ENCODE measurements around the gene SHC3. TPM values are rescaled to one million over a fixed set of nuclear protein-coding genes. Genes with fewer than 3 reads are reported as not detected.

The SHC3 gene
- total RNA-seq, 1 experiment from 2014 or later, result 0.03 TPM

DNA sequence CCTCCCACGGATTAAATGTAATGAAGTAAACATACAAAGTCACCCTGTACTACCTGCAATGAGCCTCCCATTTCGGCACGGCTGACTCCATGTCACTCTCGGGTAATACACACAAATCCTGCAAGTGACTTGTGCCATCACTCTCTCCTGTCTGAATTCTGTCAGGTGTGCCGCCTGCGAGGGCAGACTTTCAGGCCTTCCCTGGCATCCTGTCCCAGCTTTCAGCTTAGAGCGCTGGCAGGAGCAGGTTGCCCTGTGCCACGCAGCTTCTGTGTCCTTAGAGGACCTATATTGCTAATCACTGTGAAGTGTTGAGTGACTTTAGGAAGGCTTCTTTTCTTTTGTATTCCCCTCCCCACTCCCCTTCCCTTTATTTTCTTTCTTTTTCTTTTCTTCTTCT is 213.1 kb downstream of the SHC3 start:
- DNase-seq (ENCODE audit: low read depth), result no peak

DNA sequence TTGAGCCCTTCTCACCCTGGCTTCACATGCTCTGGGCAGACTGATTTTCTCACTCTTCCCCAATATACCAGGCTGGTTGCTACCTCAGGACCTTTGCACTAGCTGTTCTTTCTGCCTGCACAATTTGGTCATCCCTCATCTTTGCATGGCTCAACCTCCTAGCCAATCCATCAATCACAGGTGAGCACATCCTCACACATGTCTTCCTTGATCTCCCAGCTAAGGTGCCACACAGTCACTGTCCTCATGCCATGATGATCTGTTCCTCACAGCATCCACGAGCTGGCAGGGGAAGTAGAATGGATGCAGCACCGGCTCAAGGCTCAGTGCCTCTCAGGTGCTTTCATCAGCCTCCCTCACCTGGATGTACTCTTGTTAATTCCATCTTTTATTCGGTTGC is 218.0 kb downstream of the SHC3 start:
- DNase-seq (ENCODE audit: low read depth), result no peak

DNA sequence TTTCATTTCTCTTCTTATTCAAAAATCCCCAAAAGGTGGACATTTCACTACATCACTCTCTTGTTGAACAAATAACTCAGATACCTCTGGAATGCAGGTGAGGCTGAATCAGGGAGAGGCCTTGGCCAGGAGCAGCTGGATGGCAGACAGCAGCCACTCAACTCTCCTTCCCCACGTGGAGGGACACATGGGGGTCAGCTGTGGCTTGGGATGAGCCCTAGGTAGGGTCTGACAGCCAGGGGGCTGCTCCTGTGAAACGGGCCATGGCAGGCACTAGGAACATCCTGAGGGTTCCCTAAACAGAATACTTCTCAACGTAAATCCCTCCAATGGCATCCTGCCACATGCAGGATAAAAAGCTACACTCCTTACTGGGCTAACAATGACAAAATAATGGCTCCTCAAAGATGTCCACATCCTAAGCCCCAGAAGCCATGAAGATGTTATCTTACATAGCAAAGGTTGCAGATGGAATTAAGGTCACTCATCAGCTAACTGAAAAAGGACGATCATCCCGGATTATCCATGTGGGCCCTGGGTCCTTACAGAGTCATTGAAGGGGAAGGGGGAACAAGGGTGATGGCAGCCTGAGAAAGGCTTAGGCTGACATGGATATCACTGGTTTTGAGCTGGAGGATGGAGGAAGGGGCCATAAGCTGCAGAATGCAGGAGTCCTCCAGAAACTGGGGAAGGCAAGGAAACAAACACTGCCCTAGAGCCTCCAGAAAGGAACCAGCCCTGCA is 218.7 kb downstream of the SHC3 start:
- no peak for DNase-seq (ENCODE audit: low read depth)

DNA sequence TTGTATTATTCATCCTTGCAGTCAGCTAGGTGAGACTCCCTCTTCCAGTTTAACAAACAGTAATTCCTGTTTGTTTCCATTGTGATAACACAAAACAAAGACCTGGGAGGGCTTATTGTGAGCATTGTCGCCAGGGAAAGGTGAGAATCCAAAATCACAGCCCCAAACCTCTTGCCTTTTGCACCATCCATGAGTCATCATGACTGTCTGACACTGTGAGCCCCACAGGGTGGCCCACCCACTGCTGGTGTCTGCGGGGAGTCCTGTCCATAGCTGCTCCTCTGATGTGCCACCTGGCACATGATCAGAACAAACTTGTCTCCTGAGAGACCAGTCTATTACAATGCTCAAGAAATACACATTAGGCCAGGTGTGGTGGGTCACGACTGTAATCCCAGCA is 221.1 kb downstream of the SHC3 start:
- no peak for DNase-seq (ENCODE audit: low read depth)

Other genes with a start within 250 kb of the SHC3 start
- gene S1PR3, start 187.3 kb downstream of the SHC3 start, total RNA-seq (2014; rRNA removed; shearing (Covaris generic)), result 0.05 TPM in 1 of 2 replicates, not detected in the other
- 370 and 380 TPM in 2 replicates for gene CKS2, start 132.4 kb upstream of the SHC3 start, total RNA-seq (2014; rRNA removed; shearing (Covaris generic))
- 21.8 and 24.2 TPM in 2 replicates for gene SECISBP2, start 139.7 kb upstream of the SHC3 start, total RNA-seq (2014; rRNA removed; shearing (Covaris generic))

Data from HT1080 (cell line).